Medulla oblongata (tissue), 1 donor: Measurements from ENCODE around the gene ASPM.
"Not testable (repeated sequence)": the region's sequence is repeated elsewhere in the genome, so short reads cannot be mapped to it uniquely, and the experiment has no call there.

Source experiments
- DNase-seq: peaks from one replicate; pipeline ENCODE4 v3.0.0-alpha.2; 2015; ENCODE audit errors: extremely low spot score

ASPM gene

DNA sequence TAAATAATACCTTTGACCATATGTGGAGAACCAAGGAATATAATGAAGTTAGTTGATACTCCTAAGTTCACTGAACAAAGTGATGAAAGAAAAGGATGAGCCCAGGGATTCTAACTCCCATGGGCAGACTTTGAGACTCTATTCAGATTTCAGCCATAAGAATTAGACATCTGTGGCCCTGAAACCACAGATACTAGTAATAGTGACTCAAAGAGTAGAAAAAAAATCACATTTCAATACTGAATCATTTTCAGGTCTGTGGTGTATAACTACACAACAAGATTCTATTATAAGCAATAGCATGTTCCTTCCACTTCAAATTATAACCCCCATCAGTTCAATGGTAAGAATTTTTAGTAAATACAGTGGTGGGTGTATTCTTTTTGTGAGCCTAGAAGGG is 63.0 kb downstream of the ASPM start:
- DNase-seq, result no peak

DNA sequence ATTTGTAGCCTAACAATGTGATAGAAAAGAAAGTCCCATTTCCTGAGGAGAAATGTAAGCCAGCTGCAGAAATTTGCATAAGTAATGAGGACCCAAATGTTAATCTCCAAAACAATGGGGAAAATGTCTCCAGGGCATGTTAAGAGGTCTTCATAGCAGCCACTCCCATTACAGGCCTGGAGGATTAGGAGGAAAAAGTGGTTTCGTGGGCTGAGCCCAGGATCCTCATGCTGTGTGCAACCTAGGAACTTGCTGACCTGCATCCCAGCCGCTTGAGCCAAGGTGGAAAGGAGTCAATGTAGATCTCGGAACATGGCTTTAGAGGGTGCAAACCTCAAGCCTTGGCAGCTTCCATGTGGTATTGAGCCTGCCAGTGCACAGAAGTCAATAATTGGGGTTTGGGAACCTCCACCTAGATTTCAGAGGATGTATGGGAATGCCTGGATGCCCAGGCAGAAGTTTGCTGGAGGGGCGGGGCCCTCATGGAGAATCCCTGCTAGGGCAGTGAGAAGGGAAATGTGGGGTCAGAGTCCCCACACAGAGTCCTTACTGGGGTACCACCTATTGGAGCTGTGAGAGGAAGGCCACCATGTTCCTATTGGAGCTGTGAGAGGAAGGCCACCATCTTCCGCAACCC is 65.2 kb downstream of the ASPM start:
- DNase-seq, result no peak

DNA sequence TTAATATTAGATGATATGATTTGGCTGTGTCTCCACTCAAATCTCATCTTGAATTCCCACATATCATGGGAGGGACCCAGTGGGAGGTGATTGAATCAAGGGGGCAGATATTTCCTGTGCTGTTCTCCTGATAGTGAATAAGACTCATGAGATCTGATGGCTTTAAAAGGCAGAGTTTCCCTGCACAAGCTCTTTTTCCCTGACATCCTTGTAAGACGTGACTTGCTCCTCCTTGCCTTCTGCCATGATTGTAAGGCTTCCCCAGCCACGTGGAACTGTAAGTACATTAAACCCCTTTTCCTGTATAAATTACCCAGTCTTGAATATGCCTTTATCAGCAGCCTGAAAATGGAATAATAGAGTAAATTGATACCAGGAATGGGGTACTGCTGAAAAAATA is 66.1 kb downstream of the ASPM start:
- no peak for DNase-seq

DNA sequence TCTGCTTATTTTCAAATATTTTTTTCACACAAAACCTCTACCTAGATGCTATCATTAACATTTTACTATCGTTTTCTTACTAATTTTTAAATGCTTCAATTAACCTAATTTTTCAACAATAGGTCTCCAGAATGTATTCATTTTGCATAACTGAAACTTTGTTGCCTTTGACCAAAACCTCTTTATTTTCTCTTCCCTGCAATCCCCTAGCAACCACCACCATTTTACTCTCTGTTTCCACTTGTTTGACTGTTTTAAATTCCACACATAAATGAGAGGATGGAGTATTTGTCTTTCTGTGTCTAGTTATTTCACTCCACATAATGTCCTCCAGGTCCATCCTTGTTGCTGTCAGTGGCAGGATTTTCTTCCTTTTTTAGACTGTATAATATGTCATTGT is 69.9 kb downstream of the ASPM start:
- no peak for DNase-seq

DNA sequence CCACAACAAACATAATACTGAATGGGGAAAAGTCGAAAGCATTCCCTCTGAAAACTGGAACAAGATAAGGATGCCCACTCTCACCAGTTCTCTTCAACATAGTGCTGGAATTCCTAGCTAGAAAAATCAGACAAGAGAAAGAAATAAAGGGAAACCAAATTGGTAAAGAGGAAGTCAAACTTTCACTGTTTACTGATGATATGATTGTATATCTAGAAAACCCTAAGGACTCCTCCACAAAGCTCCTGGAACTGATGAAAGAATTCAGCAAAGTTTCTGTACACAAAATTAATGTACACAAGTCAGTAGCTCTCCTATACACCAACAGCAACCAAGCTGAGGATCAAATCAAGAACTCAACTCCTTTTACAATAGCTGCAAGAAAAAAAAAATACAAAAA is 72.5 kb downstream of the ASPM start:
- DNase-seq, result no peak

DNA sequence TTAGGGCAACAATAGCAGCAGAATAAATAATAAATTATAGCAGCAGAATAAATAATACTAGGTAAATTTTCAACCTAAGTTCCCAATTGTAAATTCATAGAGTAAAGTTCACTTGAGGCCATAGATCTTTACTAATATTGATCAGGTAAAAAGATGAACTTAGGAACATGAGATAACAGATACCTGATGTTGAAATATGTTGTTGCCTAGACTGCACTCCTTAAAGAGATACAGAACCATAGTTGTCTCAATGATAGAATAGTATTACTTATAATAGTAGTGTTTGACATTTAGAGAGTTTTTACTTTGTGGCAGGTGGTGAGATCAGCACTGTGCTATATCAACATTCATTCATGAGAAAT is 79.0 kb downstream of the ASPM start:
- no peak for DNase-seq

- DNase-seq, result no peak
Measured at GRCh38 chr1:197066719-197067456, 79.6 kb downstream of the ASPM start, which contains the start of gene F13B. TSS of gene F13B (minus strand) at chr1:197067260. CDS start at chr1:197067223, 37 bp downstream.

DNA sequence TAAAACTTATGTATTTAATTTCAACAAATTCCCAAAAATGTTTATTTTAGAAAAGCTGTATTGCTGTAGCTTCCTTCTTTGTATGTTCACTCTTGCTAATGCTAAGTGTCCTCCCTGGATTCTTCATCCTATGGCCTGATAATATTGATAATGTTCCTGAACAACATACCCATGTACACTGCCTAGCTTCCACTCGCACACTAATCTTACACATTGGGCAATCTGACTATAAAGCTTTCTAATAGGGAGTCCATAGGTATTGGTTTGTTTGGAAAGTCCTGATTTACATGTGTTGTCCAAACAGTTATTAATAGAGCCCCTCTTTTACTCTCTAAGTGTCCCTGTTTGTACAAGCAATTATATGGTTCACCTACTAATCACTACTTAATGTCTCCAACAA is 80.2 kb downstream of the ASPM start:
- no peak for DNase-seq

- DNase-seq, result no peak
Measured at GRCh38 chr1:197065559-197065958, 80.9 kb downstream of the ASPM start.

DNA sequence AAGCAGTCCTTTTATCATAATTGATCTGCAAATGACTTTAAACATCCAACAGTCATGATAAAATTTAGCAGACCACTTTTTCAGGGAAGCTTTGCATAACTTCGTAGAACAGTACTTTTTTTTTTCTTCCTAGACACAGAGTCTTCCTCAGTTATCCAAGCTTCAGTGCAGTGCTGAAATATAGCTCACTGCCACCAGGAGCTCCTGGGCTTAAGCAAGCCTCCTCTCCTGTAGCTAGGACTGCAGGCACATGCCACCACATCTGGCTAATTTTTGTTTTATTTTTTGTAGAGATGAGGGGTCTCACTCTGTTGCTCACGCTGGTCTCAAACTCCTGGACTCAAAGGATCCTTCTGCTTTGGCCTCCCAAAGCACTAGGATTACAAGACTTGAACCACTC is 83.3 kb downstream of the ASPM start:
- DNase-seq, result no peak

DNA sequence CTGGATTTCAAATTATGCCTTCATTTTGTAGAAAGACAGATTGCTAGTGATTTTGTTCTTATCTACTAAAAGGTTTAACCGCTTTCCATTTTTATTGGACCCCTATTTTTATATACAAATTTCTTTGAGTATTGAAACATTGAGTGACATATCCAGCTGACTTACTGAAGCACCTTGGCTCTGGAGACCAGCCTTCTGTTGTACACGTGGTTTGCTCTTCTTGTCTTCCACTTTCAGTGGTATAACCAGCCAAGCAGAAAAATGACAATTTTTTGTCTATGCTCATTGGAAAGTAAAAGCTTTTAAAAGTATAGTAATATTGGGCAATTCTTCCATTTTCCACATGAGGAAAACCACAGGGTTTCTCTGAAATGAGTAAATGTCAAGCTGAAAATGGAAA is 83.8 kb downstream of the ASPM start:
- DNase-seq, result no peak

- DNase-seq, result no peak
Measured at GRCh38 chr1:197049100-197049499, 97.4 kb downstream of the ASPM start.

- DNase-seq, result no peak
Measured at GRCh38 chr1:197042676-197043341, 103.7 kb downstream of the ASPM start.

- DNase-seq, result no peak
Measured at GRCh38 chr1:197041486-197042353, 104.7 kb downstream of the ASPM start.

- DNase-seq, result no peak
Measured at GRCh38 chr1:197036861-197037260, 109.6 kb downstream of the ASPM start.

GRCh38 chr1:197034631-197035339 is 111.7 kb downstream of the ASPM start:
- DNase-seq, result not testable (repeated sequence)
